HPDE6-E6E7 (cell line): ENCODE data around the gene TBC1D16.
"Not testable (repeated sequence)": the region's sequence is repeated elsewhere in the genome, so short reads cannot be mapped to it uniquely, and the experiment has no call there.

Experiments used
- DNase-seq: peaks from one replicate; pipeline ENCODE4 v3.0.0; 2011; ENCODE audit warnings: missing footprints; ENCODE audit errors: extremely low spot score

TBC1D16 gene

DNA sequence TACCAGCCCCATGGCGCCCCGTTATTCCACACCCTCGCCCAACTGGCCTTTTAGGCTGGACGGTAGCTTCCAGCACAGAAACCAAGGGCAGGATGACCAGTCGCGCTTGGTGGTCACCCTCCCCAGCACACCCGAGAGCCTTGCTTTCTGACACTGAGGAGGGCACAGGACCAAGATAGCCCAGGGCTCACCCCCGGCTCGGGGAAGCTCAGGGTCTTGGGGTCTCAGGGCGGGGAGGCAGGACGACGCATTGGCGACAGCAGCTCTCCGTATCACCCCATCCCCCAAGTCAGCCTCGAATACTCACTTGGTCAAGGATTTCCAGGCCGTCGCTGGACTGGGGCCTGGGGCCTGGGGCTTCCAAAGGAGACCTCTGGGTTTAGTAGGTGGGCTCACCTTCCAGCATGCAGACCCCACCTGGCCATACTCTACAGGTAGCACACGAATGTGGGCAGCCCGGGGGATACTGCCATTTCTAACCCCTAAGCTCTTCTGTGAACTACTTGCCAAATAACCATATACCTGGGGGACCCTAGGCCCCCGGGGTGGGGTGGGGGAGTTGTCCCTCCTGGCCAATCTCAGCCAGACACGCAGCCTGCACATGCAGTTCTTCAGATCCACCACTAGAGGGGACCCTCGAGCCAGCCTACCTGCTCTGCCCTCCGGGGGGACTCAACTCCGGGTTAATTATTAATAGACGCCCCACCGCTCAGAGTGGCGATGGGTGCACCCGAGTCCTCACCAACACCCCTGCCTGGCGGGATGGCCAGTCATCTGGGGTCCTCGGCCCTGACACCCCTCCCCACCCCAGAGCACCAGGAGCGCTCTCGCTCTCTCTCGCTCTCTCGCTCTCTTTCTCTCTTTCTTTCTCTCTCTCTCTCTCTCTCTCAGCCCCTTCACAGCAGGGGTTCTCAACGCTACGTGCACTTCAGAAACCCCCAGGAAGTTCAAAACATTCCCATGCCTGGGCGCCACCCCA, 30.0 kb downstream of the TBC1D16 start:
- peak; percentile 79 for DNase-seq

- DNase-seq, result no peak
These were observed 31.7 kb downstream of the TBC1D16 start for GRCh38 chr17:80003969-80004368.

DNA sequence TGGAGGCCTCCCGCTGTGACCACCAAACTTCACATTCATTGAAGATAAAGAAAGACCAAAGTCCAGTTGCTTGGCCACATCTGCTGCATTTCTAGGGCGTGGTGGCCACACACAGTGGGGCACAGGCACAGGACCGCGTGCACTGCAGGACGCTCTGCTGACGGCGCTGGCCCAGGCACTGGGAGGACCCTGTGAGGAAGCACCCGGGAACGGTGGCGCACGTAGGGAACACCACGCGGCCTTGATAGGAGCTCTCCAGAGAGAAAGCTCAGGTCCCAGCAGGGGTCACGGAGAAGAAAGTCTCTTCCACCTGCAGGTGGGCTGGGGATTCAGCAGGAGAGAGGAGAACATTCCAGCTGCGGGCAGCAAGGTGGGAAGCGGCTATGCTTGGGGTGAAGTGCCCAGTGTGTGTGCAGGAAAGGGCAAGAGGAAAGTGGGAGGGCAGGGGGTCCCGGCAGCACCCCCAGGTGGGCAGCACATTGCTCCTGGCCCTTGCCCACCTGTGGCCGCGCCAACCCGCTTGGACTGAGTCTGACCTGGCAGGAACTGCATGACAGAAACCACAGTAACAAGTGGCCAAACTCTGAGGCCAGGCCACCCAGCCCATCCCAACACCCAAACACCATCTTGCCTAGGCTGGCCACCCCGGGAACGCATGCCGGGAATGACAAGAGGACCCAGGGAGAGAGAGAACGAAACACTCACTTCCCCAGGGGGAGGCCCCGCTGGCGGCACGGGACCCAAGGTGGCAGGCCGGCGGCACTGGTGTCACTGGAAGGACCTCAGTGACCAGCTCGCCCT, 32.8 kb downstream of the TBC1D16 start:
- DNase-seq, result no peak

DNA sequence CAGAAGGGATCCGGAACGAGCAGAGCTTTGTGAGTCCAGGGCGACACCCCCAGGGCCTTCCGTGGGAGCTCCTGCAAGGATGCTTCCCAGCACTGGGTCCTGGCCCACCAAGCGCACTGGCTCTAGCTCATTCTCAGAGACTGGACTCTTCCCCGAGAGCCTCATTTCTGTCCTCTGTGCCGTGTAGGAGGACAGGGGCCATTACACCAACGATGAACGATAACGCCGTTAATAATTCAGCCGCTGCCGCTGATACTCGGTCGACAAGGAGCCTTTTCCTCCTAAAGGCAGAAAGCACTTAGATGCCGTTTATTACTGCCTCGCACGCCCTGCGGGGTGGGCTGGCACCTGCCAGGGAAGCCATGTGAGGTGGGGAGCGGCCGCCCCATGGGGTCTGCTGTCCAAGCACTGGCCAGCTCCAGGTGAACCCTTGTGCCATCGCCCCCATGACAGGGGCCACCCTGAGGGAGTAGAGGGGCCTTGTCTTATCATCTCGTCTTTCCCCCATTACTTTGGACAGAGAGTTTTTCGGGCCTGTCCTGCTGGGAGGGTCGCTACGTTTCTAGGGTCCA, 33.5 kb downstream of the TBC1D16 start:
- DNase-seq, result no peak

DNA sequence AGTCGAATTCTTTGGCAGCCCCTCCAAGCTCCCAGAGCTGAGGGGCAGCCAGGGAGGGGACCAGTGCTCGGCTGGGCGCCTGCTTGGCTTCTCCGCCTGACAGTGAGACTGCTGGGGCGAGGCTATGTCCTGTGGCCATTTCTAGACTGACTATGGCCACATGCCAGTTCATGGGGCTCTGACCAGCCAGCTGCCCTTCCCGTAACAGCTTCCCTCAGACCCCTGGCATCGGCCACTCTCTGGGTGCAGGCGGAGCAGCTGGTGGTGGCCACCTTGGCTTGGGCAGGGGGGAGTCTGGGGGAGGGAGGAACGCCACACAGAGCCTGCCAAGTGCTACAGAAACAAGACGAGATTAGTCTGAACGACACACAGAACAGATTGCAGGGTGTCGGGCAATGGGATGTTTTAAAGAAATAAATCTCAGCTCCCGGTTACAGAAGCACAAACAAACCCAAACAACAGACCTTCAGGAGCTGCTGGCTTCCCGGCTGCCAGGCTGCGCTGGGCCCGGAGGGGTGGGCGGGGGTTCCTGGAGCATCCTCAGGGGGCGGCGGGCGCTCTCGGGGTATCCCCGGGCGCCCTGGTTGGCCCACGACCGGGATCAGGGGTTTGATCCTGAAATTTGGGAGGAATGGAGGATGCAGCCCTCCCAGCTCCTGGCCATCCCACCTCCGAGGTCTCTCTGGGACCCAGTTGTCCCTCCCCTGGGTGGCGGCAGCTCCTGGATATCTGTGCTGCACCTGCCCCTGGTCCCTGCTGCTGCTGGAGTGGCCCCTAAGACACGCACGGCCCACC, 34.5 kb downstream of the TBC1D16 start:
- no peak for DNase-seq

DNA sequence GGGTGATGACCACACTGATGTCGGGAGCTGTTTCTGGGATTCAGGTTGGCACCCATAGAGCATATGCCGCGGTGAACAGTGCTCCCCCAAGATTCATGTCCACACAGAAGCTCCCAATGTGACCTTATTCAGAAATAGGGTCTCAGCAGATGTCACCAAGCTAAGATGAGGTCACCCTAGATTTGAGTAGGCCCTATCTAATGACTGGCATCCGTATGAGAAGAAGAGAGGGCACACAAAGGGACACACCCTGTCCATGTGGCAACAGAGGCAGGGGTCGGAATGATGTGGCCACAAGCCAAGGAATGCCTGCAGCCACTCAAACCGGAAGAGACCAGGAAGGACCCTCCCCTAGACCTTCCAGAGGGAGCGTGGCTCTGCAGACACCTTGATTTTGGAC, 35.5 kb downstream of the TBC1D16 start:
- DNase-seq, result no peak

DNA sequence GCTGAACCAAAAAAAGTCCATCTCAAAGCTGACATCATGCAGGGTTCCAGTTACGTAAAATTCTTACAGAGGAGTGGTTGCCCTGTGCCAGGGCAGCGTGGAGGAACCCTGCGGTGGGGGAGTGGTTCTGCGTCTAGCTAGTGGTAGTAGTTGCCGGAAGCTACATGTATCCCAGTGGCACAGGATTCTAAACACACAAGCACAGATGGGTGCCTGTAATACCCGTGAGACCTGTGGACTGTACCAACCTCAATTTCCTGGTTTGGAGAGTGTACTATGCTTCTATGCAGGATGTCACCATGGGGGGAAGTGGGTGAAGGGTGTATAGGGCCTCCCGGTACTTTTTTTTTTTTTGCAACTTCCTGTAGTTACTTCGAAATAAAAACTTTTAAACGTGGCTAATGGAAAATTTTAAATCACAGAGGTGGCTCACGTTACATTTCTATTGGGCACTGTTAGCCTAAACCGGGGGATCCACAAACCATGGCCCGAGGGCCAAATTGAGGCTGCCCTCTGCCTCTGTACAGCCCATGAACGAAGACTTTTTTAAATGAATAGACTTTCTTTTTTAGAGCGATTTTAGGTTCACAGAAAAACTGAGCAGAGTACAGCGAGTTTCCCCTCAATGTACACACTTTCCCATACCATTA, 38.5 kb downstream of the TBC1D16 start:
- DNase-seq, result no peak

GRCh38 chr17:79996291-79996690, 39.4 kb downstream of the TBC1D16 start:
- DNase-seq, result no peak

DNA sequence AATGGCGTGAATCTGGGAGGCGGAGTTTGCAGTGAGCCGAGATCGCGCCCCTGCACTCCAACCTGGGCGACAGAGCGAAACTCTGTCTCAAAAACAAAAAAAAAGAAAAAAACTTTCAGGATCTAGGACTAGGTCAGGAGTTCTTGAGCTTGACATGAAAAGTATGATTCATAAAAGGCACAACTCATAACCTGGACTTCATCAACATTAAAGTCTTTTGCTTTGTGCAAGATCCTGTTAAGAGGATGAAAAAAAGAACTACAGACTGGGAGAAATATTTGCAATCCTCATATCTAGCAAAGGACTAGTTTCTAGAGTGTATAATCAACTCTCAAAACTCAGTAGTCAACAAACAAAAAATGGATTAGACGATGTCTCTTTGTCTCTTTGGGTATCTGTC, 40.0 kb downstream of the TBC1D16 start:
- no peak for DNase-seq

GRCh38 chr17:79994602-79995001, 41.1 kb downstream of the TBC1D16 start:
- DNase-seq, result no peak

DNA sequence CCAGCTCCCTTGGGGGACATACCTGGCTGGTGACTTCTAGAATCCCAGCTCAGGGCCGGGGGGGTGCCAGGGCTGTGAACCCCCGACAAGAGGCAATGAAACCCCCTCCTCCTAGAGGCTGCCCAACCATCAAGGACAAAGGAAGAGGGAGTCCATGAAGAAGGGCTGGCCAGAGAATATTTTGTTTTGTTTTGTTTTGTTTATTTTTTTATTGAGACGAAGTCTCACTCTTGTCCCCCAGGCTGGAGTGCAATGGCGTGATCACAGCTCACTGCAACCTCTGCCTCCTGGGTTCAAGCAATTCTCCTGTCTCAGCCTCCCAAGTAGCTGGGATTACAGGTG, 41.5 kb downstream of the TBC1D16 start:
- not testable (repeated sequence) for DNase-seq

- DNase-seq, result peak; percentile 95
These were observed 42.1 kb downstream of the TBC1D16 start for GRCh38 chr17:79993390-79994227.

- DNase-seq, result no peak
These were observed 42.9 kb downstream of the TBC1D16 start for GRCh38 chr17:79992649-79993389.

GRCh38 chr17:79991924-79992648, 43.6 kb downstream of the TBC1D16 start:
- no peak for DNase-seq

DNA sequence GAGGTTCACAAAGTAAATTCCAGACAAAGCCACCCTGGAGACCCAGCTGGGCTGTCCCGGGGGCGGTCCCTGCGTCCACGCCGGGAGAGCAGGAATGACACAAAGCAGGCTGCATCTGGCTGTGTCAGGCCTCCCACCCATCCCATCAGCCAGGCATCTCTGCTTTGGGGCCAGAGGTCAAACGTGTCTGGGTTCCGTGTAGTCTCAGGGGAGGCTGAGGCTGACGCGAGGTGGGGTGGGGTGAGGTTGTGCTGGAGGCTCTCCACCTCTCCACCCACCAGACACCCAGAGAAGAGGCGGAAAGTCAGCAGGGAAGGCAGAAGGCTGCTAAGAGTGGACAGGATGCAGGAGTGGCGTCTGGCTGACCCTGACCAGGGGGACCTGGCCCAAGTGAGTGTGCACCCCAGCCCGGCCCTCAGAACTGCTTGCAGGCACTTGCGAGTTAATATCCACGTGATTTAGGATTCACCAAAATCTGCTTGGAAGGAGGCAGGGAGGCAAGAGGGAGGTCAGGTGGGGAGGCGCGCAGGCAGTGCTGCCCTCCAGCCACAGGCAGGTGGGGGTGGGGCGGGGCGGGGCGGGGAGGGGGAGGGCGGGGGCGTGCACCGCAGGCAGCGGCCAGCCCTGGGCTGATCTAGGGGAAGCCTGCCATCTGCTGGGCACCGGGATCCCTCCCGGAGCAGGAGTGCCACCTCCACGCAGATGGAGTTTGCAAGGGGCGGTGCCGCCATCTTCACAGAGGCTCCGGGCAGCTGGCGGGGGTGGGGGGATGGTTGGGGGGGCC, 44.3 kb downstream of the TBC1D16 start:
- peak; percentile 94 for DNase-seq

GRCh38 chr17:79990704-79991103, 45.0 kb downstream of the TBC1D16 start:
- DNase-seq, result no peak

GRCh38 chr17:79990051-79990592, 45.5 kb downstream of the TBC1D16 start:
- no peak for DNase-seq
